ENCODE measurements around the gene IFNGR1.

IFNGR1 gene

GRCh38 chr6:137156650-137157049, 62.5 kb downstream of the IFNGR1 start:
- no peak for DNase-seq

- DNase-seq: no peak
Observed at GRCh38 chr6:137155830-137156229, 63.4 kb downstream of the IFNGR1 start.

GRCh38 chr6:137150072-137150471, 69.1 kb downstream of the IFNGR1 start:
- no peak for DNase-seq

- no peak for DNase-seq
Observed at GRCh38 chr6:137149035-137149393, 70.2 kb downstream of the IFNGR1 start.

- DNase-seq: no peak
Observed at GRCh38 chr6:137148306-137149034, 70.7 kb downstream of the IFNGR1 start.
